Tibial artery (tissue), 4 donors: ENCODE results near the gene ABCC12.

ENCODE experiments used
- DNase-seq, 2 donors: peaks; one replicate each; pipeline ENCODE4 v3.0.0-alpha.2; 2019
- H3K27ac ChIP-seq, 2 donors: fragments of 200-600 bp; sonication (generic) in 1 of 2; 1 replicate in 1 of 2; 2 replicates in 1 of 2; pipeline ENCODE4 v1.5.1; 2018 to 2019; ENCODE audit warnings: mild to moderate bottlenecking in 1 of 2
- H3K27me3 ChIP-seq, 2 donors: fragments of 200-600 bp; sonication (generic) in 1 of 2; one replicate each; pipeline versions ENCODE4 v1.5.1 to v1.6.0; 2016 to 2019
- H3K36me3 ChIP-seq, 3 donors: fragments of 200-600 bp; sonication (generic) in 2 of 3; one replicate each; pipeline ENCODE4 v1.5.1; 2016 to 2019; ENCODE audit warnings: mild to moderate bottlenecking in 2 of 3
- H3K4me1 ChIP-seq, 4 donors: fragments of 200-600 bp; sonication (generic) in 2 of 4; 1 replicate in 3 of 4; 2 replicates in 1 of 4; pipeline ENCODE4 v1.5.1; 2016 to 2019
- H3K4me3 ChIP-seq, 2 donors: fragments of 200-600 bp; sonication (generic) in 1 of 2; 1 replicate in 1 of 2; 2 replicates in 1 of 2; pipeline ENCODE4 v1.5.1; 2018 to 2019; ENCODE audit warnings: mild to moderate bottlenecking in 2 of 2
- H3K9me3 ChIP-seq, 3 donors: fragments of 200-600 bp; sonication (generic) in 1 of 3; one replicate each; pipeline ENCODE4 v1.5.1; 2016 to 2019
- CTCF ChIP-seq, 2 experiments: fragments of 200-600 bp in 1 of 2; fragments of 450-650 bp in 1 of 2; IDR thresholded peaks; one replicate each; pipeline ENCODE4 v1.5.1; 2017 to 2019; ENCODE audit warnings: antibody characterized with exemption in 2 of 2, mild to moderate bottlenecking in 1 of 2, moderate library complexity in 1 of 2
- intact Hi-C: fragments of 100-400 bp; cut with DNase I; formaldehyde crosslinking; loops from one replicate; pipeline ENCODE4 v1.15.0; 2023; ENCODE audit warnings: low total_unique reads

Gene ABCC12

GRCh38 chr16:48106446-48106845 lies 49.3 kb downstream of the ABCC12 start:
- no peak overlapping the region for H3K27ac ChIP-seq
- H3K4me1 ChIP-seq = no peaks in the 10 kb centered on the region
- H3K4me3 ChIP-seq = no peak overlapping the region
- TF ChIP-seq CTCF (IDR thresholded peaks at IDR 0.05) = no peak
- no peaks in the 10 kb centered on the region for H3K36me3 ChIP-seq
- H3K9me3 ChIP-seq = no peaks in the 10 kb centered on the region
- intact Hi-C loops = no loop called here
- H3K27me3 ChIP-seq = peaks cover 0 to 11% of the 10 kb centered on the region in 2 donors
- no peak for DNase-seq
